ENCODE results near the gene PPFIBP2. TPM values are rescaled to one million over a fixed set of nuclear protein-coding genes. Genes with fewer than 3 reads are reported as not detected.

Gene PPFIBP2
- total RNA-seq, 2 donors from 2014 or later, result 16.3 to 25.5 TPM

GRCh38 chr11:7520981-7521487 lies 7.2 kb downstream of the PPFIBP2 start:
- peak in 1 of 2 donors; percentile 40 for ATAC-seq
- no peak for DNase-seq
- intact Hi-C loops (cut with DNase I), result no loop called here

- no peak for DNase-seq
- no peak for ATAC-seq
- intact Hi-C loops (cut with DNase I), result no loop called here
Observed at GRCh38 chr11:7522121-7522520, 8.3 kb downstream of the PPFIBP2 start.

- ATAC-seq (no peak), DNase-seq (no peak)
- intact Hi-C loops (cut with DNase I), result no loop called here
Observed at GRCh38 chr11:7522546-7522945, 8.7 kb downstream of the PPFIBP2 start.

- ATAC-seq, result peak in 1 of 2 donors; percentile 78
- intact Hi-C loops (cut with DNase I), result no loop called here
- DNase-seq, result no peak
Observed at GRCh38 chr11:7523416-7524210, 9.8 kb downstream of the PPFIBP2 start.

- ATAC-seq, result no peak
- intact Hi-C loops (cut with DNase I), result no loop called here
- DNase-seq, result no peak
Observed at GRCh38 chr11:7524462-7525235, 10.8 kb downstream of the PPFIBP2 start.

GRCh38 chr11:7525424-7525823 lies 11.6 kb downstream of the PPFIBP2 start:
- DNase-seq, result no peak
- intact Hi-C loops (cut with DNase I), result no loop called here
- ATAC-seq, result no peak

GRCh38 chr11:7527029-7527428 lies 13.2 kb downstream of the PPFIBP2 start:
- ATAC-seq, result no peak
- DNase-seq, result no peak
- intact Hi-C loops (cut with DNase I), result no loop called here

- DNase-seq, result no peak
- no peak for ATAC-seq
- intact Hi-C loops (cut with DNase I), result no loop called here
Observed at GRCh38 chr11:7528514-7529049, 14.8 kb downstream of the PPFIBP2 start.

GRCh38 chr11:7530013-7530640 lies 16.3 kb downstream of the PPFIBP2 start:
- intact Hi-C loops (cut with DNase I), result no loop called here
- DNase-seq, result no peak
- ATAC-seq, result no peak

- intact Hi-C loops (cut with DNase I), result no loop called here
- ATAC-seq (no peak), DNase-seq (no peak)
Observed at GRCh38 chr11:7531011-7531410, 17.2 kb downstream of the PPFIBP2 start.

GRCh38 chr11:7532405-7533145 lies 18.8 kb downstream of the PPFIBP2 start:
- ATAC-seq (no peak), DNase-seq (no peak)
- intact Hi-C loops (cut with DNase I), result no loop called here

- no peak for ATAC-seq
- intact Hi-C loops (cut with DNase I), result no loop called here
- DNase-seq, result no peak
Observed at GRCh38 chr11:7533199-7534041, 19.6 kb downstream of the PPFIBP2 start.

- DNase-seq (no peak), ATAC-seq (no peak)
- intact Hi-C loops (cut with DNase I), result no loop called here
Observed at GRCh38 chr11:7534042-7534378, 20.2 kb downstream of the PPFIBP2 start.

GRCh38 chr11:7536100-7536499 lies 22.3 kb downstream of the PPFIBP2 start:
- intact Hi-C loops (cut with DNase I), result no loop called here
- ATAC-seq (peak in 1 of 2 donors; percentile 26), DNase-seq (no peak)

GRCh38 chr11:7537265-7537664 lies 23.5 kb downstream of the PPFIBP2 start:
- DNase-seq (no peak), ATAC-seq (no peak)
- intact Hi-C loops (cut with DNase I), result no loop called here

- DNase-seq, result peak; percentile 43
- ATAC-seq, result peak; percentile 10 to 60
- intact Hi-C loops (cut with DNase I), result no loop called here
Observed at GRCh38 chr11:7538031-7538430, 24.2 kb downstream of the PPFIBP2 start.

- no peak for DNase-seq
- intact Hi-C loops (cut with DNase I), result no loop called here
- ATAC-seq, result no peak
Observed at GRCh38 chr11:7538466-7539454, 25.0 kb downstream of the PPFIBP2 start.
